GM15510 (cell line): ENCODE data around the gene LCN15.

Source experiments
- POLR2A ChIP-seq: IDR thresholded peaks from 3 replicates; pipeline ENCODE4 v1.6.1; 2011; ENCODE audit warnings: borderline replicate concordance; ENCODE audit not compliant: insufficient read length; ENCODE audit errors: extremely low read depth

The LCN15 gene

DNA sequence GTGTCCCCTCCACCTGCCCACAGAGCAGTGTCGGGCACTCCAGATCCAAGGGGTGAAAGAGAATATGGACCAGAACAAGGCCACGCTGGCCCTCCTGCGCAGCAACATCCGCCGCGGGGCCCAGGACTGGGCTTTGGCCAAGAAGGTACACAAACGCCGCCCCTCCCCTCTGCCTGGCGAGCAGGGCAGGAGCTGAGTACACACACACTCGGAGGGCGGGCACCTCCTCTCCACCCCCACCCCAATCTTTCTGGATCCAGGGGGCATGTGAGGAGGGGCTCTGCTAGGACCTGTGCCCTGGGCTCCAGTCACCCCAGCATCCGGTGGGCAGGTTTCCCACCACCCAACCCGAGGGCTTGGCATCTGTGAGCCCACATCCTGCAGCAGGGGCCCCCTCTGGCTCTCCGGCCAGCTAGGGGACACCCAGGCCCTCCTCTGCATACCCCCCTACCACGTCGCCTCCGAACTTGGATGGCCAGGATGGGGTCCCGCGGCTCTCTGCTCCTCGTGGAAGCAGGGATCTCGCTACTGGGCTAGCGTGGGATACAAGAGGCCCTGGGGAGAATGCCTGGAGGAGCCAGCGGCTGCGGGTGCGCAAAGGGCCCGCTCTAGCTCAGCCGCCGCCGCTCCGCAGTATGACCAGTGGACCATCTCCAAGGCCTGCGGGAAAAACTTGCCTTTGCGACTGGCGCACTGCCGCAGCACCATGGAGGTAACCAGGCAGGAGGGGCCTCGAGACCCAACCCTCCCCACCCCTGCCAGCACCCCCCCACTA, 34.9 kb upstream of the LCN15 start:
- no peak for TF ChIP-seq POLR2A

DNA sequence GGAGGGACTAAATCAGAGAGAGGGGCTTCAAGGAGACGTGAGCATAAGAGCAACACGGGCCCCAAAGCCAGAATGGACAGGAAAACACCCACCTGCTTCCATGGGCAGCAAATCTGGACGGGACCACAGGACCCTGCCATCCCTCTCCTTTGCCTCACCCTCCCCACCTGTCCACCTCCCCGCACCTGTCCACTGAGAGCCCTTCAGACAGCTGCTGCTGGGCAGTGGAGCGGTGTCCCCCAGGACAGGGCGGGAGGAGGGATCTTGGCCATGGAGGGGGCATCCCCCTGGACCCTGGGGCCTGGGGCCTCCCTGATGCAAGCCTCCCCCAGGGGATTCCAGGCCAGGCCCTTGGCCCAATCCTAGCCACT, 34.4 kb upstream of the LCN15 start:
- no peak for TF ChIP-seq POLR2A

DNA sequence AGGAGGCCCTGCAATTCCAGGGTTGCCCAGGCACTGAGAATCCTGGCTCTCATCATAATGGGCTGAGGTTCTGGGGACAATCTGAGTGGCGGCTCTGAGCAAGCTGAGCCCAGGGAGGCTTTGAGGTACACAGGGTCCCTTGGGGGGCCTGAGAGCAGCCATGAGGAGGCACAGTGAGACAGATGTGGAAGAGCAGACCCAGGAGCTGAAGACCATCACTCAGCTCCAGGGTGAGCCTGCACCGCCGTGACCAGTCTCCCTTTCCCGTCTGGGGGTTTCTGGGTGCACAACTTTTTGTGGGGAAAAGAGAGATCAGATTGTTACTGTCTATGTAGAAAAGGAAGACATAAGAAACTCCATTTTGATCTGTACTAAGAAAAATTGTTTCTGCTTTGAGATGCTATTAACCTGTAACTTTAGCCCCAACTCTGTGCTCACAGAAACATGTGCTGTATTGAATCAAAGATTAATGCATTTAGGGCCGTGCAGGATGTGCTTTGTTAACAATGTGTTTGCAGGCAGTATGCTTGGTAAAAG, 32.0 kb upstream of the LCN15 start, which contains the start of gene CCDC183:
Gene CCDC183 (plus strand): TSS at position 101 of the 537 bp plus-strand sequence. CDS start 60 bp downstream, at position 161.
- TF ChIP-seq POLR2A, result no peak

DNA sequence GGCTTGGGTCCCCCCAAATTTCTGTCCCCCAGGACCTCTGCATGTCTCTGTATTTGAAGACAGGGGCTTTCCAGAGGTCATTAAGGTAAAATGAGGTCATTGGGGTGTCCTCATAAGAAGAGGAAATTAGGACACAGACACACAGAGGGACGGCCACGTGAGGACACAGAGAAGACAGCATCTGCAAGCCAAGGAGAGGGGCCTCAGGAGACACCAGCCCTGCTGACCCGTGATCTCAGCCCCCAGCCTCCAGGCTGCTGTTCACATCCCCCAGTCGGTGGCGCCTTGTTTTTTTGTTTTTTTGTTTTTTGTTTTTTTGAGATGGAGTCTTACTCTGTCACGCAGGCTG, 30.7 kb upstream of the LCN15 start:
- no peak for TF ChIP-seq POLR2A

DNA sequence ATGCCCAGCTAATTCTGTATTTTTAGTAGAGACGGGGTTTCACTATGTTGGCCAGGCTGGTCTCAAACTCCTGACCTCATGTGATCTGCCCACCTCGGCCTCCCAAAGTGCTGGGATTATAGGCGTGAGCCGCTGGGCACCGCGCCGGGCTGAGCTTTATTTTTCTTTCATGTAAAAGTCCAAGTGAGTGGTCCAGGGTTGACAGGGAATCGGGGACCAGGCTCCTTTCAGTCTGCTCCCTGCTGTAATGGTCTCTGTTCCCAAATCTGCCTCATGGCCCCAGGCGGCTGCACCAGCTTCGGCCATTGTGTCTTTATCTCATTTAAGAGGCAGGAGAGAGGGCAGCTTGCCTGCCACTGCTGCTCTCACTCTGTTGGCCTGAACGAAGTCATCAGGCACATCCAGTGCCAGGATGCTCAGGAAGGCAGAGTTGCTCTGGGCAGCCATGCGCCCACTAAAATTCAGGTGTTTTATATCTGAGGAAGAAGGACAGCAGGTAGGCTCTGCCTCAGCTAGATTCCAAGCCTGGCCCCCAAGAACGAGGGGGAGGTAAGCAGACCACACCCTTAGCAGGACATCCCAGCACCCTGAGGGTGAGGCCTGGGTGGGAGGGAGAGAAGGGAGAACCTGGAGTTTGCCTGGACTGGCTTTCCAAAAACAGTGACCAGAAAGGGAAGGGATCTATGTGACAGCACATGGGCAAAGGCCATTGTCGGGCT, 30.1 kb upstream of the LCN15 start:
- TF ChIP-seq POLR2A, result no peak

DNA sequence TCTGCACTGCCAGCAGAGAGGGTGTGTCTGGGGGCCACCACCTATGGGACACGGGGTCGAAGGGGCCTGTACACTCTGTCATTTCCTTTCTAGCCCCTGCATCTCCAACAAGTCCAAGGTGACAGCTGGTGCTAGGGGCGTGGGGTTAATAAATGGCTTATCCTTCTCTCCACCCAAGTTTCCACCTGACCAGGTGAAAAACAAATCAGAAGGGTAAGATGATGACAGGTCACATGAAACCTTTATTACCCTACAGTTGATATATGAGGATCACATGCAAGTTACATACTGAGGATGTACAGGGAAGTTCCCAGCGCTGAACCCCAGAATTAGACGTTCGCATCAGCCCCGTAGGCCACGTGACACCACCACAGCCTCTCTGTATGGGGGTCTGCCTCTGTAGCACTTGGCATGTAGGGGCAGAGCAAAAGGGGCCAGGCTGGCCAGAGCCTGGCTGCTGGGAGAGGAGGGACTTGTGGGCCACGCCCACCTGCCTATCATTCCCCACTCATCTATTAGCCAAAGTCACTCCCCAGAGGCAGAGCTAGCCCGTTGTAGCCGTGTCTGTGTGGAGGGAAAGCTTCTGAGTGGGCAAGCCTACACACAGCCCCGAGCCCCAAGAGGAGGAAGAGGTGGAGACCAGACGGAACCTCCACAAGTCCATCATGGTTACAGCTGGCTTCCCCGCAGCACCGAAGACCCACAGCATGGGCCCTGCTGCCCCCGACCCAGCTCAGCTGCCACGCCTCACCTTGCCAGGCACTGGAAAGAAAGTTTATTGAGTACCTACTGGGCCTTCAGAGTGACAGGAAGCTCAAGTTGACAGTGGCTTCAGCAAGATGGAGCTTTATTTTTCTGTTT, 29.0 kb upstream of the LCN15 start:
- no peak for TF ChIP-seq POLR2A

DNA sequence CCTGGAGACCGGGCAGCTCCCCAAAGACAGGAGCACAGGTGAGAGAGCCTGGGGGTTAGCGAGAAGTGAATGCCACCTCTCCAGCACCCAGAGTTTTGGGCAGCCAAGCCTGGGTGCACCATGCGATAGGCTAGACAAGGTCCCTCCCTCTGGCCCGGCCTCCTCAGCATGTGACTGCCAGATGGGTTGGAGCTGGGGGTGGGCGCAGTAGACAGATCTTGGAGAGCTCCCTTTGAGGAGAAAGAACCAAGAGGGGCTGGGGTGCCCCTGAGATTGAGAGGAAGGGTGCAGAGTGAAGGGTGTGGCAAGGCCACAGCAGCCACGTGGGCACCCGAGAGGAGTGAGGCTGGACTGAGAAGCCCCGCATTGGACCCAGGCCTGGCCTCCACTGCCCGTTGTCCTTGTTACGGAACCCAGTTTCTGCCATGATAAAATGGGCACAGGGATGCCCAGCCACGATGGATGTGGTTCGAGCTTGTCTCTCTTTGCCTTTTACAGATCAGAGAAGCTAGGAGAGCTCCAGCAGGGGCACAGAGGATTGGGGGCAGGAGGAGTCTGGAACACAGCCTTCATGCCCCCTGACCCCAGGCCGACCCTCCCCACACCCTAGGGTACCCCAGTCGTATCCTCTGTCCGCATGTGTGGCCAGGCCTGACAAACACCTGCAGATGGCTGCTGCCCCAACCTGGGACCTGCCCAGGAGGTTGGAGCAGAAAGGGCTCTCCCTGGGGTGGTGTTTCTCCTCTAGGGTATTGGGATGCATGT, 28.2 kb upstream of the LCN15 start:
- TF ChIP-seq POLR2A, result no peak

DNA sequence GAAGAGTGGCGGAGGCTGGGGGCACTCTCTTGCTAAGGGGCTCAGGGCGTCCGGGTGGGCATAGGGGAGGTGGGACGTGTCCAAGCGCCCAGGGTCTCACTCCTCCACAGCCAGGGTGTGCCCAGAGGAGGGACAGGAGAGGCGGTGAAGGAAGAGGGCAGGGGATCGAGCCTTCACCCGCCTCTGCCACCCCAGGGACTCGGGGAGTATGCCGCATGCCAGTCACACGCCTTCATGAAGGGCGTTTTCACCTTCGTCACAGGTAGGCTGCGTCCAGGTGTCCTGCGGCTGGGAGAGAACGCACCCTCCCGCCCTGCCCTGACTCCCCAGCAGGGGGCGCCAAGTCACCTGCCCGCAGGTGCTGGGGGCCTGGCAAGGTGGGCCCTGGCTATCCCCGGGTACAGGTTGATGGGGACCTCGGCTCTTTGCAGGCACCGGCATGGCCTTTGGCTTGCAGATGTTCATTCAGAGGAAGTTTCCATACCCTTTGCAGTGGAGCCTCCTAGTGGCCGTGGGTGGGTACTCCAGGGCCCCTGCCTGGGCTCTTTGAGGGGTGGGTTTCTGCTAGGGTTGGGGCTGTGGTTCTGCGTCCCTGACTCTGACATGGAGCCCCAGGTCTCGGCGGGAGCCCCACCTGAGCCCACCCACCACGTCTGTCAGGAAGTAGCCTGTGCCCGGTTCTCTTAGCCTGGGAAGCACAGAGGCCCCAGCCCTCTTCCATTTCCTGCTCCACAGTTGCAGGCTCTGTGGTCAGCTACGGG, 27.4 kb upstream of the LCN15 start:
- TF ChIP-seq POLR2A, result no peak

DNA sequence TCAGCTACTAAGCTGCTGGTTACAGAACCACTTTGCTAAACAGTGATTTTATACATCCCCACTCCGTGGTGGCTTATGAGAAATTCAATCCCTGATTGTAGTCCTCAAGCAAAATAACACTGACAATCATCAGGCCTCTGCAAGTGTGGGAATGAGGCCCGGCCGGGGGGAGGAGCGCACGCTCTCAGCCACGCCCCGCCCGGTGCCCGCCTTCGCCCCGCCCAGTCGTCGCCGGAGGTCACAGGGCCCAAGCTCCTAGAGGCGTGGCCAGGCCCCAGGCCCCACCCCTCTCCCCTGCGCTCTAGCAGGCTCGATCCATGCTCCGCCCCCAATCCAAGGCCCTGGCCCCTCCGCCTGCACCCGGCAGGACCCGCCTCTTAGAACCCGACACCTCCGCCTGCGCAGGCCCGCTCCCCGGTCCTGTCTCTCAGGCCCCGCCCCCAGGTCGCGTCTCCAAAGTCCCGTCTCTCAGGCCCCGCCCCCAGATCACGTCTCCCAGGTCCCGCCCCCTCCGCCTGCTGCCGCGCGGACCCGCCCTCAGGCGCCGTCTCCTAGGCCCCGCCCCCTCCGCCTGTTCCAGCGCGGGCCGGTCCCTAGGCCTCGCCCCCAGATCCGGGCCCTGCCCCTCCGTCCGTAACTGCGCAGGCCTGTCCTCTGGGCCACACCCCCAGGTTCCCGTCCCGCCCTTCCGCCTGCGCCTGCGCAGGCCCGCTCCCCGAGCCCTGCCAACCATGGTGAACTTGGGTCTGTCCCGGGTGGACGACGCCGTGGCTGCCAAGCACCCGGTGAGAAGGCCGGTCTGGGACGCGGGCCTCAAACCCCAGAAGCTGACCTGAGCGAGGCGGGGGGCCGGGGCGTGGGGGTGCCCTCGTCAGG, 26.6 kb upstream of the LCN15 start, which contains the start of gene TMEM141:
Gene TMEM141 (plus strand): TSS at position 705 of the 876 bp plus-strand sequence. CDS start 27 bp downstream, at position 732.
- TF ChIP-seq POLR2A, result peak; percentile 84

DNA sequence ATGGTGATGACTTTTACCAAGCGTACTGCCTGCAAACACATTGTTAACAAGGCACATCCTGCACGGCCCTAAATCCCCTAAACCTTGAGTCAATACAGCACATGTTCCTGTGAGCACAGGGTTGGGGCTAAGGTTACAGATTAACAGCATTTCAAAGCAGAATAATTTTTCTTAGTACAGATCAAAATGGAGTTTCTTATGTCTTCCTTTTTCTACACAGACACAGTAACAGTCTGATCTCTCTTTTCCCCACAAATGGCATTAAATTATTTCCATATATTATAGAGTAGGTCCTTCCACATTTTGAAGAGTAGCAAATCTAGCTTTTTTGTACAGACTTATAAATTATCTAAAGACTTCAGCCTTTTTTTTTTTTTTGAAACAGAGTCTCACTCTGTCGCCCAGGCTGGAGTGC, 25.2 kb upstream of the LCN15 start:
- TF ChIP-seq POLR2A, result no peak

DNA sequence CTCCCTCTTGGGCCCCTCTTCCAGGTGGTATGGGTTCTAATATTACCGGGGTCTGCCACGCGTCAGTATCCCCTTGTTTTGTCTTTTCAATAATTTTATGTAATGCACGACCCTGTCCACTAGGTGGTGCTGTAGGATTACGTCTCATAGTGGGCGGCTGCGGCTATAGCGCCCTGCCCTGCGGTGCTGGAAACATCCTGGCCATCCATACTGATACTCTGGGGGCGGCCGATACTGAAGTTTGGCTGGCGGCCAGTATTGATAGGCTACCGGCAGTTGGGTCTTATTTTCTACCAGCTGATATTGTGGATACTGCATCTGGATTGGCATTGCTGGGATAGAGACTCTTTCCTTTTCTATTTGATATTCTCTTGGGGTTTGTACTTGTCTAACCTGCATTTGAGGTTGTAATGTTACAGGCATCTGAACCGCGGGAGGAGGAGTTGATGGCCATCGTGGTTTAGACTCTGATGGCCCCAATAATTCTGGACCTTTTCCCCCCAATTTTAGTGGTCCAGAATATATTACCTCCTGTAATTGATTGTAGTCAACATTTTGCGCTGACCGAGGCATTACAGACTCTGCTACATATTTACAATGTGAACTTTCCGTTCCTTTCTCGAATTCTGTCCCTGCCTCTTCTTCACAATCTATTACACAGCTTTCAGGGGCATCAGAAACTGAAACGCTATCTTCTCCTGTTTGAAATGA, 23.5 kb upstream of the LCN15 start:
- no peak for TF ChIP-seq POLR2A

DNA sequence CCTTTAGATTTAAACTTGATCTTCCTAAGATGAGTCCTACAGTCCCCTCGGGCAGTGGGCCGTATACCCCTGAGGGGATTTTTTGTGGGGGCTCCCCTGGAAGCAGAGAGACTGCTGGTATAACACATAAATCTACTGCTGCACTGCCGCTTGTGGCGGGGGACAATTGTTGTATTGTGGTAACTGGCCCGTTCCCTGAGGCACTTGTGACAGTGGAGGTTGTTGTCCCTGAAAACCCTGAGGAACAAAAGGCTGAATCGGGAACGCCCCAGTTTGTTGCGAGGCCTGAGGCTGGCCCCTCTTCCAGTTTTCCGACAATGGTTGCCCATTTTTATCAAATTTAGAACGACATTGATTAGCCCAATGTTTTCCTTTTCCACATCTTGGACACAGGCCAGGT, 22.1 kb upstream of the LCN15 start:
- TF ChIP-seq POLR2A, result no peak
